ENCODE data around the gene PLEKHG4.

PLEKHG4 gene

GRCh38 chr16:67259705-67260104 is 19.6 kb upstream of the PLEKHG4 start:
- no peak for DNase-seq (ENCODE audit: low spot score)
- FAIRE-seq, result no peak

DNA sequence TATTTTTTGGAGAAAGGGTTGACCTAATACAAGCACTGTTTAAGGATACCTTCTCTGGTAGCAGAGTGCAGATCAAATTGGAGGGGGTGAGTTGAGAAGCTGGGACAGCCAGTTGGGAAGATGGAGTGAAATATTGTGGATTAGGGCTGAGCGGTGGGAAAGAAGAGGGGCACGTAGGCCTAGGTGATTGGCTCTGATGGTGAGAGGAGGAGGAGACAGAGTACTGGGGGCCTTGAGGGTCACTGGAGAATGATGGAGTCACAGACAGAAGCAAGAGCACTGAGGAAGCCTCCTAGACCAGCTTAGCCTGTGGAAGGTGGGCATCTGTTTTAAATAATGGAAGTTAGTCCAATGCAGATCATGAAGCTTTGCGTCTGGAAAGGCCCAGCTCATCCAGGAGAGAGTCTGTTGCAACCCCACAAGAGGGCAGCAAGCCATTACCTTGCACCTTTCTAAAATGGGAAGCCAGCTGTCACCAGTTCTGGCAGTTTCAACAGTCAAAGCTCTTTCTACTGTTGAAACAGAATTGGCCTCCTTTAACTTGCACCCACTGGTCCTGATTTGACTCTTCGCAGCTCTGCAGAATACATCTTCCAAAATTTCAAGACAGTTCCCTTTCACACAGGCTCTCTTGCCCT is 18.8 kb upstream of the PLEKHG4 start:
- DNase-seq (ENCODE audit: low spot score) (peak; percentile 50), FAIRE-seq (no peak)

- FAIRE-seq (no peak), DNase-seq (ENCODE audit: low spot score) (no peak)
Observed at GRCh38 chr16:67263201-67263600, 16.1 kb upstream of the PLEKHG4 start.

GRCh38 chr16:67264277-67264676 is 15.1 kb upstream of the PLEKHG4 start:
- FAIRE-seq (no peak), DNase-seq (ENCODE audit: low spot score) (no peak)

DNA sequence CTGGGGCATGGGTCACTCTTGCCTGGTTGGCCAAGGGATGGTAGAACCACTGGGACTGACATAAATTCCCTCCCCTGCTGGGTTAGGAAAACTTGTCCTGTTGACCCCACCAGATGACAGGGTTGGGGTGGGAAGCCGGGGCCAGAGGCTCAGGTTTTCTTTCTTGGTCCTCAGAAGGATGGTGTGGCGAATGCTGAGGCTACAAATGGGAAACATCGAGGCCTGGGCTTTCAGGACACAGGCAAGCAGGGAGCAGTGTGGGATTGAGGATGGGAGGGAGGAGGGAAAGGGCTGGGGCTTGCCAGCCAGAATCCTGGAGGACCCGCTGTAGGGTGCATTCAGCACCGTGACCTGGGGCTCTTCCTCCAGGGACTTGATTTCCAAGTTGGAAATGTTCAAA is 14.5 kb upstream of the PLEKHG4 start:
- no peak for DNase-seq (ENCODE audit: low spot score)
- no peak for FAIRE-seq

DNA sequence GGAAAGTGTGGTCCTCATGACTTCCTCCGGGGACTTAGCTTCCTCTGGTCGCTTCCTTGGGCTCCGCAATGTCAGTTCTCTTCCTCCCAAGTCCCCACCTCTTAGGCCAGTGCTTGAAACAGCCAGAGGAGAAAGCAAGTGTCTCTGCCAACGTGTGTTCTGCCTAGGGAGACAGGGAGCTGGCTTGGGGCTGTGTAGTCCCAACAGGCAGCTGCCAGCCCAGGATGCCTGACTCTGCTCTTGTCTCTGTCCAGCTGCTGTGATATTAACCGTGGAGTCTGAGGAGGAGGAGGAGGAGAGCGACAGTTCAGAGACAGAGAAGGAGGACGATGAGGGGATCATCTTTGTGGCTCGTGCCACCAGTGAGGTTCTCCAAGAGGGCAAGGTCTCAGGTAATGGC is 13.5 kb upstream of the PLEKHG4 start:
- FAIRE-seq (no peak), DNase-seq (ENCODE audit: low spot score) (no peak)

DNA sequence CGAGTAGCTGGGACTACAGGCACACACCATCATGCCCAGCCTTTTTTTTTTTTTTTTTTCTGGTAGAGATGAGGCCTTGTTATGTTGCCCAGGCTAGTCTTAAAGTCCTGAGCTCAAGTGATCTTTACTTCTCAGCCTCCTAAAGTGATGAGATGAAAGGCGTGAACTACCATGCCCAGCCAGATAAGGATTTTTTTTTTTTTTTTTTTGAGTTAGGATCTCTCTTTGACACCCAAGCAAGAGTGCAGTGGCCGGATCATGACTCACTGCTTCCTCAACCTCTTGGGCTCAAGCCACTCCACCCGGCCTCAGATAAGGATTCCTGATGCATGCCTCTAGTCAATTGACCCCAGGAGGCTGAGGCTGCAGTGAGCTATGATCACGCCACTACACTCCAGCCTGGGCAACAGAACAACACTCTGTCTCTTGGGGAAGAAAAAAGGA is 11.2 kb upstream of the PLEKHG4 start:
- DNase-seq (ENCODE audit: low spot score), result peak; percentile 29
- FAIRE-seq, result no peak

DNA sequence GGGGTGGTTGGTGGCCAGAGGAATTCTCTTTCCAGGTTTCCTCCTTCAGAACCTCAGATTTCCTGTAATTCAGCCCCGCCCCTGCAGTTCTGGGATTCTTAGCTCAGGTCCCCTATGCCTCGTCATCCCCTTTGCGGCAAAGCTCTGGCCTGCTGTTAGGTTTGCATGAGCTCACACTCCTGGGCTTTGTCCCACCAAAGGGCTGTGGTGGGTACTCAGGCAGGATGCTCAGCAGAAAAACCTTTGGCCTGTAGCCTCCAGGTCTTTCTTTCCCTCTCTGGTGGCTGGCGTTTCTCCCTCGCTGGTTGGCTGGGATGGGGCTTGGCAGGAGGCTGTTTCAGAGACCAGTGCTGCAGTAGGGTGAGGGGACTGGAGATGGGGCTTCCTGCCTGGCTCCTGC is 9.6 kb upstream of the PLEKHG4 start:
- DNase-seq (ENCODE audit: low spot score) (peak; percentile 55), FAIRE-seq (no peak)

- no peak for DNase-seq (ENCODE audit: low spot score)
- FAIRE-seq, result no peak
Observed at GRCh38 chr16:67270931-67271338, 8.4 kb upstream of the PLEKHG4 start.

DNA sequence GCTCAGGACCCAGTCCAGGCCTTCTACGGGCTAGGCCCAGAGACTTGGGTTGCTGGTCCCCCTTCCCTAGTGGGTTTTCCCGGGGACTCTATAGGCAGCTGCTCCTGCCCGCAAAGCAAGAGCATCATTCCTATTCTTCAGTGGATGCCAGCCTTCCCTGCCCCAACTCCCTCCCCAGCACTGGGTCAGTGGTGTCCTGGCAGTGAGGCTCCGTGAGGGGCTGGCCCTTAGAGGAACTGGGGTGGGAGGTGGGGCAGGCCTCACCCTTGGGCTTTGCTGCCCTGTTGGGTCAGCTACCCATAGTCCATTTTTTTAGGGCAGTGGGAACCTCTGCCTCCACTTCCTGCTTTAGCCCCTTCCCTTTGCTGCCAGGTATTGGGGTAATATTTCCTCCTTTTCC is 7.9 kb upstream of the PLEKHG4 start:
- DNase-seq (ENCODE audit: low spot score) (no peak), FAIRE-seq (no peak)

DNA sequence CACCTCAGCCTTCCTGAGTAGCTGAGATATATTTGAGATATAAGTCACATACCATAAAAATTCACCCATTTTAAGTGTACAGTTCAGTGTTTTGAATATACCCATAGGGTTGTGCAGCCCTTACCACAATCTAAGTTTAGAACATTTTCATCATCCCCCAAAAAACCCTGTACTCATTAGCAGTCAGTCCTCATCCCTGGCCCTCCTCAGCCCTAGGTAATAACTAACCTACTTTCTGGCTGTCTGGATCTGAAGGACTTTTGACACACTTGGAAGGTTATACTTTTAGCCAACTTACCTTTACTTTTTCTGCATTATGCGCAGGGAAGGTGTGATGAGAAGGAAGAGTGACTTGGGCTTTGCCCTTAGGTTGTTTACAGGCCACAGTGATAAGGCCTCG is 4.0 kb upstream of the PLEKHG4 start:
- FAIRE-seq (no peak), DNase-seq (ENCODE audit: low spot score) (no peak)

DNA sequence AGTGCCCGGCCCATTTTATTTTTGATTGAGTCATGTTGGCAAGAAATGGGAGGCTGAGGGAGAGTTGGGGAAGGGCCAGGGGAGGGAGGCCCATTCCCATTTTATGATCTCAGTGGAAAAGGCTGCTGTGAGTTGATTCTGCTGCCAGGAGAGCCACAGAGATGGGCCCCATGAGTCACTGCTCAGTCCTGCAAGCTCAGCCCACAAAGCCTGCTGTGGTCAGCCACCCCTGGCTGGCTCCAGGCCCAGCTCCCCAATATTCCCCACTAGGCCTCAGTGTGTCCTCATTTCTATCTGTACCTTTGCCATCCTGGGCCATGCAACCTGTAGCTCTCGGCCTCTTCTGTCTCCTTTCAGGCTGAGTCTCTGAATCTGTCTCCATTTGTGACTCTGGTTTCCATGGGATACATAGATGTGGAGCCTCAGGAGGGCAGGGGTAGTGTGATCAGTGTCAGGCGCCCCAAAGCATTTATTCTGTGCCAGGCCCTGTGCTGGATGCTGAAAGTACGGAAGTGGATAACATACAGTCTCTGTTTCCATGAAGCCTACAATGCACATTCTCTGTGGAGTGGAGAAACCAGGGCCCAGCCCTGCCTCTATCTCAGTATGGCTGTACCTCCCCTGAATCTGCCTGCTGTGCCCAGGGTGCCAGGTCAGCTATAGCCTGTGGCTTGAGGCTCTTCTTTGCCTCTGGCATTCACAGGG is 1.9 kb upstream of the PLEKHG4 start:
- FAIRE-seq (peak; percentile 95), DNase-seq (ENCODE audit: low spot score) (peak; percentile 97)

- FAIRE-seq, result no peak
Observed at GRCh38 chr16:67277999-67278772, 1.1 kb upstream of the PLEKHG4 start.

DNA sequence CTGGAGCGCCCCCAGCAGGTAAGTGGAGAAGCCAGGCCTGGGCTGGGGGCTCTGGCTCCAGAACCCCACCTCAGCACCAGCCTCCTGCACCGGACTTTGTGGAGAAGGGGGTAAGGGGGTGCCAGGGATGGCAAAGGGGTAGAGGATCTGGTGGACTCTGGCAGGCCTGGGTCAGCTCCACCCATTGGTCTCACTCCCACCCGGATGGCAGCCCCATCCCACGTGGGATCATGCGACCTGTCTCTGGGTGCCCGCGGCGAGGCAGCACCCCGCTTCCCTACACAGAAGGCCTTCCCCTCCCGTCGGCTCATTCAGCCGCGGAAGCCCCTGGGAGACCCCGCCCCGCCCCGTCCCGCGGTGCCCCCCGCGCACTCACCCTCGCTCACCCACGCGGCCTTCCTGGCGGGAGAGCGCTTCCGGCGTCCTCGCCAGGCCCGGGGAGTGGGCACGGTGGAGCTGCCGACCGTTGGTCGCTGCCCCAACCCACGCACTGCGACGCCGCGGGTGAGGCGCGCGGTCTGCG is 498 bp upstream of the PLEKHG4 start:
- FAIRE-seq (peak; percentile 82), DNase-seq (ENCODE audit: low spot score) (no peak)

More at GRCh38 chr16:67277999-67278772, 1.1 kb upstream of the PLEKHG4 start:
- peak; percentile 74 for DNase-seq (ENCODE audit: low spot score)

GRCh38 chr16:67280090-67281015 is 1.0 kb downstream of the PLEKHG4 start:
- peak; percentile 48 for FAIRE-seq
- no peak for DNase-seq (ENCODE audit: low spot score)

DNA sequence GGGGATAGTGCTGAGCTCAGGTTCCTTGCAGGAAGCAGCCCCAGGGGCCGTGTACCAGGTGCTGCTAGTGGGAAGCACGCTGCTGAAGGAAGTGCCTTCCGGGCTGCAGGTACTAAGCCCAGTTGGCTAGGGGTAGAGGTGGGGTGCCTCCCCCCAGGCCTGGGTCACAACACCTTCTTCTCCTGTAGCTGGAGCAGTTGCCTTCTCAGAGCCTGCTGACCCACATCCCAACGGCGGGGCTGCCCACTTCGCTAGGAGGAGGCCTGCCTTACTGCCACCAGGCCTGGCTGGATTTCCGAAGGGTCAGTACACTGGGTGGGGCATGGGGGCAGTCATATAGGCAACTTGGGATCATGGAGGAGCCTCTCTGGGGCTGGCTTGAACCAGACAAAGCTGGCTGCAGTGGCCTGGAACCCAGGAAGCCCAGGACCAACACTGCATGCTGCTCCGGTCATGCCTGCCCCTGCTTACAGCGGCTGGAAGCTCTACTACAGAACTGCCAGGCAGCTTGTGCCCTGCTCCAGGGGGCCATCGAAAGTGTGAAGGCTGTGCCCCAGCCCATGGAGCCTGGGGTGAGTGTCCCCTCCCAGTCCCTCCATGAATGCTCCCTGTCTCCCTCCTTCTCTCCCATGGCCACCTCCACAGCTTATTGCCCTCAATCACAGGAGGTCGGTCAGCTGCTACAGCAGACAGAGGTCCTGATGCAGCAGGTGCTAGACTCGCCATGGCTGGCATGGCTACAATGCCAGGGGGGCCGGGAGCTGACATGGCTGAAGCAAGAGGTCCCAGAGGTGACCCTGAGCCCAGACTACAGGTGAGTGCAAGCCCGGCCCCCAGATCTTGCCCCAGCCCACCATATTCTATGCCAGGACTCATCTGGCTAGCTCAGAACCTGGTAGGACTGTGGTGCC is 2.5 kb downstream of the PLEKHG4 start:
- DNase-seq (ENCODE audit: low spot score) (no peak), FAIRE-seq (no peak)

DNA sequence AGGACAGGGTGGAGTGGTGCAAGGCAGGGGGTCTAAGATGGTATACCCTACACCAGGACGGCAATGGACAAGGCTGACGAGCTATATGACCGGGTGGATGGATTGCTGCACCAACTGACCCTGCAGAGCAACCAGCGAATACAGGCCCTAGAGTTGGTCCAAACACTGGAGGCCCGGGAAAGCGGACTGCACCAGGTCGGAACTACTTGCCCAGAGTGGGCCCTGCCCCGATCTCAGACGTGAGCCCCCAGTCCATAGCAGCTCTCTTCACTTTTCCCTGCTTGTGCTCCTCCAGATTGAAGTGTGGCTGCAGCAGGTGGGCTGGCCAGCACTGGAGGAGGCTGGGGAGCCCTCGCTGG is 3.1 kb downstream of the PLEKHG4 start:
- DNase-seq (ENCODE audit: low spot score) (no peak), FAIRE-seq (no peak)

DNA sequence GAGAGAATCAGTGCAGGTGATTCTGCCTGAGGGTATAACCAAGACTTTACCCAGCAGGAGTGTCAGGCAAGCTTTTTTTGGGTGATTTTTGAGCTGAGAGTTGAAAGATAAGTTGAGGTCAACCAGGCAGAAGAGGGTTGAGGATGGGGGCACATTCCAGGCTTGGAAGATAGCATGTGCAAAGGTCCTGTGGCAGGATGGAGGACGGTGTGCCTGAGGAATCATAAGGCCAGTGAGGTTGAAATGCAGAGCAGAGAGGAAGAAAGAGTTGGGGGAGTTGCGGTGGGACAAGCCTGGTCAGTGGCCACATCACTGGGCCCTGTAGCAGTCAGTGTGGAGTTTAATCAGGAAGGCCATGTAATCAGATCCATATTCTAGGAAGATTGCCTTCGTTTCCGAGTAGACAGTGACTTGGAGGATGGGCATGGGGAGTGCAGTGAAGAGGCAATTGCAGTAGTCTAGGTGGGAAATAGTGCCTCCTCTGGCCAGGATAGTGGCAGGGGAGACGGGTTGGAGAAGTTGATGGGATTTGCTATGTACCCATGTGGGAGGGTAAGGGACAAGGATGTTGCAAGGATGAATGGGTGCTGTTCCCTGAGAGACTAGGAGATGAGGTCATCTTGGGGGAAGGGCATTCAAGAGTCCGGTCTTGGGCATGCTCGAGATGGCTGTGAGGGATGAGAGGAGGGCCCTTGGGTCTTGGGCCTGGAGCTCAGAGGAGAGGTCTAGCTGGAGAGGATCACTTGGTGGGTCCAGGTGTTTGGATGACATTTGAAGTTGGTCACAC is 3.9 kb downstream of the PLEKHG4 start:
- peak; percentile 62 for DNase-seq (ENCODE audit: low spot score)
- FAIRE-seq, result no peak

DNA sequence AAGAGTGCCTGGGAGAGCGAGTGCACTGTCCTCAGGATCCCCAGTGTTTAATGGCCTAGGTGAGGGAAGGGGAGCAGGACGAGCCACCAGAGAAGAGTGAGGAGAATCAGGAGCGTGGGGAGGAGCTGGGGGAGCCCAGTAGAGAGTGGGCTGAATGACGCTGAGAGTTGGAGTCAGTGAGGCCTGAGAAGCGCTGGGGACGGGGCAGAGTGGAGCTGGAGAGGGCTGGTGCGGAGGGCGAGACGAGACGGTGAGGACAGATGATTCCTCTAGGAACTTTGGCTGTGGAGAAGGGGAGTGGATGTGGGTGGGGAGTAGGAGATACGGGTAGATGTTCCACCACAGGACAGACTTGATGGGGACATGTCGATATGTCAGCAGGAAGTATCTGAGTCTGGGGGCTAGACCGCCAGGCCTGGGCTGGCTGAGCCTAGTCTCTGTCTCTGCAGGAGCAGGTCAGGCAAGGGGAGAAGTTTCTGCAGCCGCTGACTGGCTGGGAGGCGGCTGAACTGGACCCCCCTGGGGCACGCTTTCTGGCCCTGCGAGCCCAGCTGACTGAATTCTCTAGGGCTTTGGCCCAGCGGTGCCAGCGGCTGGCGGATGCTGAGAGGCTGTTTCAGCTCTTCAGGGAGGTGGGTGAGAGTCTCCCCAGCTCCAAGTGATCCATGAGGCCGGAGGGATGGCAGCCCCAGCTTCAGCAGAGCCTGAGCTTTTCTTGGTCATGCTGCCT is 4.7 kb downstream of the PLEKHG4 start:
- FAIRE-seq, result no peak
- no peak for DNase-seq (ENCODE audit: low spot score)

Data from urothelium cell line (cell line).